ENCODE results near the gene RBMS1. TPM values are rescaled to one million over a fixed set of nuclear protein-coding genes. Genes with fewer than 3 reads are reported as not detected.
"Not testable (repeated sequence)": the region's sequence is repeated elsewhere in the genome, so short reads cannot be mapped to it uniquely, and the experiment has no call there.

RBMS1 gene
- total RNA-seq, 3 donors from 2014 or later (not counting 1 experiment from before 2014, with no cell fraction given): 111 to 167 (median 132) TPM

GRCh38 chr2:160445673-160446072 is 47.9 kb downstream of the RBMS1 start:
- H3K4me3 ChIP-seq (ENCODE audit: low read length): no peak overlapping the region
- Mint-ChIP-seq H3K9me3 (no peaks in the 10 kb centered on the region), H3K4me3 (no peak overlapping the region), H3K36me3 (no peaks in the 10 kb centered on the region), H3K27ac (no peak overlapping the region), H3K27me3 (ENCODE audit: low read depth in 2 of 2) (peaks cover 0 to 2% of the 10 kb centered on the region in 2 donors), H3K4me1 (peaks cover 0 to 7% of the 10 kb centered on the region in 2 donors)
- intact Hi-C loops (cut with micrococcal nuclease): no loop called here
- H3K27ac ChIP-seq (ENCODE audit: low read length): no peak overlapping the region
- H3K9me3 ChIP-seq (ENCODE audit: control insufficient read depth, insufficient read depth, low read length): no peaks in the 10 kb centered on the region
- no peaks in the 10 kb centered on the region for H3K4me1 ChIP-seq (ENCODE audit: control insufficient read depth, insufficient read depth, low read length)
- no peak for ATAC-seq
- no peaks in the 10 kb centered on the region for H3K36me3 ChIP-seq (ENCODE audit: control insufficient read depth, insufficient read depth, low read length)
- TF ChIP-seq CTCF (IDR thresholded peaks at IDR 0.05): no peak
- WGBS (ENCODE audit: insufficient coverage): no CpG with 5 or more reads among the region's 1 CpG
- no peaks in the 10 kb centered on the region for H3K27me3 ChIP-seq (ENCODE audit: control insufficient read depth, insufficient read depth, low read length)
- DNase-seq: no peak

GRCh38 chr2:160442603-160443002 is 51.0 kb downstream of the RBMS1 start:
- Mint-ChIP-seq H3K27ac (no peak overlapping the region), H3K4me1 (no peaks in the 10 kb centered on the region), H3K4me3 (no peak overlapping the region), H3K36me3 (no peaks in the 10 kb centered on the region), H3K9me3 (no peaks in the 10 kb centered on the region), H3K27me3 (ENCODE audit: low read depth in 2 of 2) (peaks cover 0 to 2% of the 10 kb centered on the region in 2 donors)
- intact Hi-C loops (cut with micrococcal nuclease): no loop called here
- DNase-seq (no peak), ATAC-seq (no peak)
- Histone ChIP-seq H3K27ac (ENCODE audit: low read length) (no peak overlapping the region), H3K27me3 (ENCODE audit: control insufficient read depth, insufficient read depth, low read length) (no peaks in the 10 kb centered on the region), H3K9me3 (ENCODE audit: control insufficient read depth, insufficient read depth, low read length) (no peaks in the 10 kb centered on the region), H3K36me3 (ENCODE audit: control insufficient read depth, insufficient read depth, low read length) (no peaks in the 10 kb centered on the region), H3K4me1 (ENCODE audit: control insufficient read depth, insufficient read depth, low read length) (no peaks in the 10 kb centered on the region), H3K4me3 (ENCODE audit: low read length) (no peak overlapping the region)
- TF ChIP-seq CTCF (IDR thresholded peaks at IDR 0.05): no peak
- WGBS (ENCODE audit: insufficient coverage): 91% methylated on average over 7 of the region's 7 CpGs

- no peak for TF ChIP-seq CTCF (IDR thresholded peaks at IDR 0.05)
- Histone ChIP-seq H3K36me3 (ENCODE audit: control insufficient read depth, insufficient read depth, low read length) (no peaks in the 10 kb centered on the region), H3K4me1 (ENCODE audit: control insufficient read depth, insufficient read depth, low read length) (no peaks in the 10 kb centered on the region), H3K4me3 (ENCODE audit: low read length) (no peak overlapping the region), H3K27me3 (ENCODE audit: control insufficient read depth, insufficient read depth, low read length) (no peaks in the 10 kb centered on the region), H3K9me3 (ENCODE audit: control insufficient read depth, insufficient read depth, low read length) (no peaks in the 10 kb centered on the region), H3K27ac (ENCODE audit: low read length) (no peak overlapping the region)
- no peak for ATAC-seq
- Mint-ChIP-seq H3K27ac (no peak overlapping the region), H3K36me3 (no peaks in the 10 kb centered on the region), H3K9me3 (no peaks in the 10 kb centered on the region), H3K4me3 (no peak overlapping the region), H3K4me1 (no peaks in the 10 kb centered on the region), H3K27me3 (ENCODE audit: low read depth in 2 of 2) (no peaks in the 10 kb centered on the region)
- no peak for DNase-seq
- intact Hi-C loops (cut with micrococcal nuclease): no loop called here
- 91% methylated on average over 1 of the region's 2 CpGs for WGBS (ENCODE audit: insufficient coverage)
These were observed 52.7 kb downstream of the RBMS1 start for GRCh38 chr2:160440888-160441287.

GRCh38 chr2:160439038-160439437 is 54.6 kb downstream of the RBMS1 start:
- H3K9me3 ChIP-seq (ENCODE audit: control insufficient read depth, insufficient read depth, low read length); H3K9me3 Mint-ChIP-seq; H3K27ac ChIP-seq (ENCODE audit: low read length); H3K27me3 ChIP-seq (ENCODE audit: control insufficient read depth, insufficient read depth, low read length); H3K27ac Mint-ChIP-seq; H3K4me1 Mint-ChIP-seq; H3K4me3 ChIP-seq (ENCODE audit: low read length); DNase-seq; H3K27me3 Mint-ChIP-seq (ENCODE audit: low read depth in 2 of 2); H3K36me3 ChIP-seq (ENCODE audit: control insufficient read depth, insufficient read depth, low read length); intact Hi-C loops (cut with micrococcal nuclease); H3K4me1 ChIP-seq (ENCODE audit: control insufficient read depth, insufficient read depth, low read length); H3K36me3 Mint-ChIP-seq; H3K4me3 Mint-ChIP-seq; ATAC-seq: not testable (repeated sequence)
- 93% methylated on average over 15 of the region's 32 CpGs for WGBS (ENCODE audit: insufficient coverage)
